T-helper 2 cell treated with Interferon-gamma antibody and Interleukin-4, amounts not matched to agents 5 μg/mL and 100 μg/mL, for 36 hours (primary cell): Measurements from ENCODE around the gene C1QTNF4.
A peak's percentile ranks its signal among the peaks of the same experiment; 100 is the strongest.

Experiments
- DNase-seq: peaks from one replicate; pipeline ENCODE4 v3.0.0; 2021; ENCODE audit warnings: low spot score
- H3K27ac Mint-ChIP-seq: one replicate; pipeline ENCODE4 v1.8.0; 2021; ENCODE audit warnings: mild to moderate bottlenecking, mixed read lengths
- H3K27me3 Mint-ChIP-seq: one replicate; pipeline ENCODE4 v1.8.0; 2021; ENCODE audit warnings: low read depth, mixed read lengths
- H3K36me3 Mint-ChIP-seq: one replicate; pipeline ENCODE4 v1.8.0; 2021; ENCODE audit warnings: low read depth, mixed read lengths
- H3K4me1 Mint-ChIP-seq: one replicate; pipeline ENCODE4 v1.8.0; 2021; ENCODE audit warnings: low read depth, mixed read lengths
- H3K4me3 Mint-ChIP-seq: one replicate; pipeline ENCODE4 v1.8.0; 2022; ENCODE audit warnings: mild to moderate bottlenecking, moderate library complexity, mixed read lengths
- H3K9me3 Mint-ChIP-seq: one replicate; pipeline ENCODE4 v1.8.0; 2021; ENCODE audit warnings: mixed read lengths

C1QTNF4 gene

DNA sequence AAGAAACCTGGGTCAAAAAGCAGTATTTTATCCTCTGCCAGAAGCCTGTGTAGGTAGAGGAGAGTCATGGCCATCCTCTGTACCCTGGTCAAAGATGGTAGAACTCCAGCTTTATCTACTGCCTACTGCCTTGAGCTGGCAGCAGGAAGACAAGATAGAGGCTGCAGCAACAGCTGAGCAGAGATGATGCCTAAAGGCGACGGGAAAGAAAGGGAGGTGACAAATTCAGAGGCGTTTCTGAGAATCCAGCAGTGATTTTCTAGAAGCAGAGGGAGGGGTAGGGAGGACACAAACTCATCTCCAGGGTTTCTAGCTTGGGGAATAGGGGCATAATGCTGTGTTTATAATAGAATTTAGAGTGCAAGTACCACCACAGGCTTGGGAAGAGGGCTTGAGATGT lies 15.5 kb upstream of the C1QTNF4 start:
- Mint-ChIP-seq H3K36me3 (peaks cover 11% of the 10 kb centered on the region), H3K27ac (peak overlapping the region; percentile 62), H3K27me3 (no peaks in the 10 kb centered on the region), H3K4me3 (no peak overlapping the region), H3K4me1 (peaks cover 9% of the 10 kb centered on the region), H3K9me3 (no peaks in the 10 kb centered on the region)
- DNase-seq, result no peak

DNA sequence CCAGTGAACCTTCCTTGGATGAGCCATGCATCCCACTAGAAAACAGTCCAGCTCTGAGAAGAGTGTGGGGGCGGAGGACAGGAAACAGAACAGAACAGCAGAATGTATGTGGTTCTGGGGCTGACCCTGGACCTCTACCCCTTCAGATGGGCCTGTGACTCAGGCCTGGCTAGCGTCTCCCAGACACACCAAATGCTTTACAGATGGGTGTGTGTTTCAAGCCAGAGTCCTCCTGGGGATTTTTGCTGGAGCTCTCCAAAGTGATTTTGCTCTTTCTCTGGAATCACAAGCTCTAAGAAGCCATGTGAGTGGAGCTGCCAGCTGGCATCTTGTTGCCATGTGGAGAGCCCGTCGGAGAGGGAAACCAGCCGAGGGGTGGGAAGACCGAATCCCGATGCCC lies 13.2 kb upstream of the C1QTNF4 start:
- H3K27ac Mint-ChIP-seq, result no peak overlapping the region

DNA sequence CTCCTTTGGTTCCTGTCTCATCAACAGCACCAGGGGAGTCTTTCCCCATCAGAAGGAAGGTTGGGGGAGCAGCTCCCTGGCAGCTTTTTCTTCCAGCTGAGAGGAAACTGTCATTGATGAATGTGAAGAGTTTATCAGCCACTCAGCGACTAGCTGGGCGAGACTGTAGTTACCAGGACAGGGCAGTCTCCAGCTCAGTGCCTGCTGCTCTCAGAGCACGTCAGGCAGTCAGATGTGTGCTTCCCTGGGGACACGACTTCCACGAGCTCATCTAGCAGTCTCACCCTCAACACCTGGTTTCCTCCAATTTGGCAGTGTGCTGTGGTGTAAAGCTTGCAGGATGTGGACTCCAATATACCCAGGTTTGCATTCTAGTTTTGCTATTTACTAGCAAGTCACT lies 12.5 kb upstream of the C1QTNF4 start:
- peaks cover 11% of the 10 kb centered on the region for H3K36me3 Mint-ChIP-seq
- no peak overlapping the region for H3K27ac Mint-ChIP-seq
- H3K9me3 Mint-ChIP-seq, result no peaks in the 10 kb centered on the region
- H3K4me1 Mint-ChIP-seq, result peaks cover 8% of the 10 kb centered on the region
- H3K27me3 Mint-ChIP-seq, result no peaks in the 10 kb centered on the region
- DNase-seq, result no peak
- no peak overlapping the region for H3K4me3 Mint-ChIP-seq

More for the DNA sequence above, 13.2 kb upstream of the C1QTNF4 start:
- Mint-ChIP-seq H3K27me3 (no peaks in the 10 kb centered on the region), H3K9me3 (no peaks in the 10 kb centered on the region), H3K4me3 (no peak overlapping the region), H3K4me1 (peaks cover 9% of the 10 kb centered on the region), H3K36me3 (peaks cover 11% of the 10 kb centered on the region)
- DNase-seq, result no peak

DNA sequence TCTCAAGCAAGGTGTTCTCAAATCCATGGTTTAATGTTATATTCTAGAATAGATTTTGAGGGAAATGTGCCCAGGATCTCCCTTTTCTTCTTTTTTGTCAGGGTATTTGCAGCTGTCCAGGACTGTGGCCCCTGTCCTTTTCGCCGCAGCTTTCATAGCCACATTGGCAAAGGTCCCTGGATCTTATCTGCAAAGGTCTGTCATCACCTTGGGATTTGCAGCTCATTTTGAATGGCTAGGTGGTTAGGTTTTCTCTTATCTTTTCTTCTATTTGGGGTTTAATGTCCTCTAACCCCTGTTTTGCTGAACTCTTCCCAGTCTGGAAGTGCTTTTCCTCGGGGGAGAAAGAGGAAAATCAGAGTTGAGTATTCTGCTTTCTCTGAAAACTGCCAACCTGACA lies 11.7 kb upstream of the C1QTNF4 start:
- H3K9me3 Mint-ChIP-seq, result no peaks in the 10 kb centered on the region
- no peak overlapping the region for H3K27ac Mint-ChIP-seq
- no peak for DNase-seq
- peaks cover 4% of the 10 kb centered on the region for H3K4me1 Mint-ChIP-seq
- peaks cover 7% of the 10 kb centered on the region for H3K36me3 Mint-ChIP-seq
- H3K4me3 Mint-ChIP-seq, result no peak overlapping the region
- H3K27me3 Mint-ChIP-seq, result no peaks in the 10 kb centered on the region

DNA sequence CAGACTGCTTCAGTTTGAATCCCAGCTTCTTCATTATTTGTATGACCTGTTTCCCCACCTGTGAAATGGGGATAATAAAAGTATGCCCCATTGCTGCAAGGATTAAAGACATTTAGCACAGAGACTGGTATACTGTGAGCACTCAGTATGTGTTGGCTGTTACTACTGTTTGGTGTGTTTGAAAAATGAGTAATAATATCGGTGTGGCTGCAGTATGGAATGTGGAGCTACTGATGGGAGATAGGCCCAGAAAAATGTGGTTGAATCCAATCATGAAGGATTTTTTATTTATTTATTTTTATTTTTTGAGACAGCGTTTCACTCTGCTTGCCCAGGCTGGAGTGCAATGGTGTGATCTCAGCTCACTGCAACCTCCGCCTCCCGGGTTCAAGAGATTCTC lies 9.1 kb upstream of the C1QTNF4 start:
- Mint-ChIP-seq H3K4me1 (no peaks in the 10 kb centered on the region), H3K27me3 (no peaks in the 10 kb centered on the region)

DNA sequence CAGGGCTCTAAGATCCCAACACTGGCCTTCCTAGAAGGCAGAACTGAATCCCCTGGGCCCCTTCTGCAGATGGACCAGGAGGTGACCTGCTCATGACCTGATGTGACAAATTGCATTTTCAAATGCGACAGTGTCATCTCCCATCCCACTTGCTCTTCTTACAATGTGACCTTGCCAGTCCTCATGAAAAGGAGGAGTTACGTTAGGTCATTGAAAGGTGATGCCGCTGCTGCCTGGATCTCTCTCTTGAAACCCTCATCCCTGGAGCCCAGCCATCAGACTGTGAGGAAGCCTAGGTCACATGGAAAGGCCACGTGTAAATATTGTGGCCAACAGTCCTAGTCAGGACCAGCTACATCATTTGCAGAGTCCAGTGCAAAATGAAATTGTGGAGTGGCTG lies 5.7 kb upstream of the C1QTNF4 start:
- H3K36me3 Mint-ChIP-seq, result no peaks in the 10 kb centered on the region
- no peak overlapping the region for H3K27ac Mint-ChIP-seq
- peaks cover 9% of the 10 kb centered on the region for H3K27me3 Mint-ChIP-seq
- H3K9me3 Mint-ChIP-seq, result no peaks in the 10 kb centered on the region
- DNase-seq, result no peak
- no peak overlapping the region for H3K4me3 Mint-ChIP-seq
- no peaks in the 10 kb centered on the region for H3K4me1 Mint-ChIP-seq

More for the DNA sequence above, 9.1 kb upstream of the C1QTNF4 start:
- H3K27ac Mint-ChIP-seq, result no peak overlapping the region
- no peaks in the 10 kb centered on the region for H3K9me3 Mint-ChIP-seq
- H3K36me3 Mint-ChIP-seq, result peaks cover 5% of the 10 kb centered on the region
- no peak overlapping the region for H3K4me3 Mint-ChIP-seq
- no peak for DNase-seq

DNA sequence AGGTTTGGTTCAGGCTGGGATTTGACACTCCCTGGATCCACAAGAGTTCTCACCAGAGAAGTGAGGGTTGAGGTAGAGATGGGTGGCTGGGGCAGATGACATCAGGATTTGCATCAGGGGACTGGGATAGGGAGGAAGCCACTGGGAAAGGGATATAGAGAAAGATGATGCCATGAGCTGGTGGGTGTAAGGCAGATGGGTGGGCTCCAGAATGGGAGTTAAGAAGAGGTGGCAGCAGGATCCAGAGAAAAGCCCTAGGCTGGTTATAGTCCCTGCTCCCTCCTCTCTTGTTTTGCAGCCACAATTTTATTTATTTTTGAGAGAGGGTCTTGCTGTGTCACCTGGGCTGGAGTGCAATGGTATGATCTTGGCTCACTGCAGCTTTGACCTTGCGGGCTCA lies 1.8 kb upstream of the C1QTNF4 start:
- Mint-ChIP-seq H3K36me3 (no peaks in the 10 kb centered on the region), H3K9me3 (no peaks in the 10 kb centered on the region), H3K4me3 (no peak overlapping the region)

DNA sequence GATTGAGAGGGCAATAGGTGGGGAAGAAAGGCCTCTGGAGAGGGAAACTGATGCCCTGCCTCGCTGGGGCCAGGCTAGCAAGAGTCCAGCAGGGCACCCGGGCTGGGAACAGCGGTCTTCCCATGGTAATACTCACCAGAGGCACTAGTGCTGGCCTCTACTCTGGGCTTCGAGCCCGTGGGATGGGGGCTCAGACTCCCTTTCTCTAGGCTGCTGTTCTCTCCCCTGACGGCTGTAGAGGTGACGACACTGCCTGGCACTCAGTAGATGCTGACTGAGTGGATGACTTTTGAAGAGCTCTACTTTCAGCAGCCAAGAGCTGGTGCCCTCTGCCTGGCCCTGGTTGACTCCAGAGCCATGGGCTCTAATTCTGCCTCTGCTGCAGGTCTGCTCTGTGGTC lies 818 bp upstream of the C1QTNF4 start:
- Mint-ChIP-seq H3K9me3 (no peaks in the 10 kb centered on the region), H3K27ac (no peak overlapping the region)

More for the DNA sequence above, 1.8 kb upstream of the C1QTNF4 start:
- Mint-ChIP-seq H3K4me1 (peaks cover 8% of the 10 kb centered on the region), H3K27ac (no peak overlapping the region), H3K27me3 (peaks cover 32% of the 10 kb centered on the region)
- no peak for DNase-seq

DNA sequence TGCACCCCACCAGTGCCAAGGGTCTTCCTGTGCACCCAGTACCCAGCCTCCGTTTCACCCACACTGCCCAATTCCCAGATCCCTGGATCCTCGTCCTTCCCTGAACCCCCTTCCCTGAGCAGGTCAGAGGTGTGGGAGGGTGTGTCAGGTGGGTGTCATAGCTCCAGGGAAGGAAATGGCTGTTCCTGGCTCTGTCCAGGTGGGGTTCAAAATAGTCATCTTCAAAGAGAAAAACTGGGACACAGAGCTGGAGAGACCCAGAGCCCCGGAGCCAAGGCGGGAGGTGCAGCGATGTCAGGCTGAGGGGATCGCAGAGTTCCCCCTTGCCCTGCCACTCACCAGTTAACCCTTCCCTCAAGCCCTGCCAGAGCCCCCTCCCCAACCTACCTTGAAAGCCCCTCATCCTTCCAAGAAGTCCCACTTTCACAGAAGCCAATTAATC lies 698 bp downstream of the C1QTNF4 start:
- Mint-ChIP-seq H3K27ac (no peak overlapping the region), H3K36me3 (no peaks in the 10 kb centered on the region), H3K4me3 (no peak overlapping the region), H3K4me1 (peaks cover 8% of the 10 kb centered on the region), H3K9me3 (no peaks in the 10 kb centered on the region), H3K27me3 (peaks cover 32% of the 10 kb centered on the region)
- DNase-seq, result no peak

More for the DNA sequence above, 818 bp upstream of the C1QTNF4 start:
- H3K36me3 Mint-ChIP-seq, result no peaks in the 10 kb centered on the region
- peaks cover 8% of the 10 kb centered on the region for H3K4me1 Mint-ChIP-seq
- H3K4me3 Mint-ChIP-seq, result no peak overlapping the region
- no peak for DNase-seq
- H3K27me3 Mint-ChIP-seq, result peaks cover 32% of the 10 kb centered on the region

DNA sequence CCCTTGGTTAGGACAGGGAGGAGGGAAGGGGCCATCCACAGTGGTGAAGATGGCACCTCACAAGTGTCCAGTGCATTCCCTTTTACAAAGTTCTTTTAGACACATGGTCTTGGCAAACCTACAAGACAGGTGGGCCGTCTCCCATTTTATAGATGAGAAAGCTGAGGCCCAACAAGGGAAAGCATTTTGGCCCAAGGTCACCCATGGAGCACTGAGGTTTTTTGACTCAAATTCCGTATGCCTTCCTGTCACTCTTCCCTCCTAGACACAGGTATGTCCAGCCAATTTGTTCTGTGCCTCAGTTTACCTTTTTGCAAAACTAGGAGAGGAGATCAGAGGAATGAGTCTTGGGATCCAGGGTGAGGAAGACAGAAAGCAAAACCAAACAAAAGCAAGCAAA lies 1.2 kb downstream of the C1QTNF4 start:
- H3K9me3 Mint-ChIP-seq, result no peaks in the 10 kb centered on the region
- no peak overlapping the region for H3K27ac Mint-ChIP-seq
- no peaks in the 10 kb centered on the region for H3K36me3 Mint-ChIP-seq
- H3K4me1 Mint-ChIP-seq, result peaks cover 8% of the 10 kb centered on the region
- no peak for DNase-seq
- H3K4me3 Mint-ChIP-seq, result no peak overlapping the region
- H3K27me3 Mint-ChIP-seq, result peaks cover 32% of the 10 kb centered on the region

DNA sequence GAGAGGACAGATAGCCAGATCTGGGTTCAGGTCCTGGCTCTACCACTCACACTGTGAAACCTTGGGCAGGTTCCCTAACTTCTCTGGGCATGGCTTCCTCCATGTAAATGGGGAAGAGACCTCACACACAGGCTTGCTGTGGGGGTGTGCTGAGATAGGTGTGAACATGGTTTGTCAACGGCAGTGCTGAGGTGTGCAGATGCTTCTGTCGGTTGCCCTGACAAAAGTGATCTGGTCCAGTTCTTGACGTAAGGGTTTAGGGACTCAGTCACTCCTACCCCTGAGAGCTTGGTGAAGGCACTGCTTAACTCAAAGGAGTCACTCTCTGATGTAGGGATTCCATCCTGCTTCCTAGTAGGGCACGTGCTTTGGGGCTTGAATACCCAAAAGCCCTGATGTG lies 2.0 kb downstream of the C1QTNF4 start:
- H3K9me3 Mint-ChIP-seq, result no peaks in the 10 kb centered on the region
- H3K27me3 Mint-ChIP-seq, result peaks cover 32% of the 10 kb centered on the region
- H3K4me1 Mint-ChIP-seq, result peaks cover 8% of the 10 kb centered on the region
- H3K4me3 Mint-ChIP-seq, result no peak overlapping the region
- no peaks in the 10 kb centered on the region for H3K36me3 Mint-ChIP-seq
- no peak overlapping the region for H3K27ac Mint-ChIP-seq
- DNase-seq, result no peak

DNA sequence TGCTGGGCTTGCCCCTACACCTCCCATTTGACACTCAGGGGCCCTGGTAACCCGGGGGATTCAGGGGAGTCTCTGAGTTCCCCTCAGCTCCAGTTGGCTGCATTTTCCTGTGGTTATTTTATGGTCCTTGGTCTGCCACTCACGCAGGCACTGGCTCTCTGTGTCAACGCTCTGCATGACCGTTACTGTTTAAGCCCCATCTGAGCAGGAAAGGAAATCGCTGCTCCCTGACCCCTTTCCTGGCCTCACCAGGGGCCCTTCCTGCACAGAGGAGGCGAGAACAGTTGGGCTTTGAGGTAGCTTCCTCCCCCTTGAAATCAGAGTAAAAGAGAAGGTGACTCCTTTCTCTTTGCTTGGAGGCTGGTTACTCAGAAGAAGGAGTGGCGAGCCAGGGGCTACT lies 2.4 kb downstream of the C1QTNF4 start:
- Mint-ChIP-seq H3K4me1 (peaks cover 8% of the 10 kb centered on the region), H3K4me3 (no peak overlapping the region), H3K36me3 (no peaks in the 10 kb centered on the region), H3K27me3 (peaks cover 32% of the 10 kb centered on the region), H3K9me3 (no peaks in the 10 kb centered on the region), H3K27ac (no peak overlapping the region)
- no peak for DNase-seq

DNA sequence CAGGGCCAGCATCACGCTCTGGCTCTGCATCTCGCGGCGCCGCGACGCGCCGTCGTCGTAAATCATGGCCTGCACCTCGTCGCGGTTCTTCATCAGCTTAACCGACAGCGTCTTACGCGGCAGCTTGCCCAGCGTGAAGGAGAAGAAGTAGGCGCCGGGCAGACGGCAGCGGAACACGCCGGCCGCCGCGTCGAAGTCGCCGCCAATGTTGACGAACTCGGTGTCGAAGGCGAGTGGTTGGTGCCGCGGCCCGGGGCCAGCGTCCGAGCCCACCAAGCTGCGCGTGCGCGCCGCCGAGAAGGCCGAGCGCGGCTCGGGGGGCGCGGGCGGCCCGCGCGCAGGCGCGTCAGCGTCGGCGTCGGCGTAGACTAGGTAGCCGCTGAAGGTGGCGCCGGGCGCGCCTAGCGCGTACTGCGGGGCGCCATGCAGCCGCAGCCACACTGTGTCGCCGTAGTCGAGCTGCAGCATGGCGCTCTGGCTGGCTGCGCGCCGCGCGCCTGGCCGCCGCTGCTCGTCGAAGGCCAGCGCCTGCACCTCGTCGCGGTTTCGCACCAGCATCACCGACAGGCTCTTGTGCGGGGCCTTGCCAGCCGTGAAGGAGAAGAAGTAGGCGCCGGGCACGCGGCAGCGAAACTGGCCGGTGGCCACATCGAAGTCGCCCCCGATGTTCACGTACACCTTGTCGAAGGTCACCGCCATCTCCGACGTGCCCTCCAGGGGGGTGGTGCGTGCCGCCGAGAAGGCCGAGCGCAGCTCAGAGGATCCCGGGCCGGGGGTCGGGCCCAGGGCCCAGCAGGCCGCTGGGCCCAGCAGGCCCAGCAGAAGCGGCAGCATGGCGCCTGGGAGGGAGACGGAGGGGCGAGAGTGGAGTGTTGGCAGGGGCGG lies 4.0 kb downstream of the C1QTNF4 start:
- Mint-ChIP-seq H3K9me3 (no peaks in the 10 kb centered on the region), H3K4me3 (no peak overlapping the region), H3K4me1 (peaks cover 8% of the 10 kb centered on the region), H3K36me3 (peaks cover under 1% of the 10 kb centered on the region), H3K27ac (no peak overlapping the region), H3K27me3 (peaks cover 26% of the 10 kb centered on the region)
- DNase-seq, result no peak

DNA sequence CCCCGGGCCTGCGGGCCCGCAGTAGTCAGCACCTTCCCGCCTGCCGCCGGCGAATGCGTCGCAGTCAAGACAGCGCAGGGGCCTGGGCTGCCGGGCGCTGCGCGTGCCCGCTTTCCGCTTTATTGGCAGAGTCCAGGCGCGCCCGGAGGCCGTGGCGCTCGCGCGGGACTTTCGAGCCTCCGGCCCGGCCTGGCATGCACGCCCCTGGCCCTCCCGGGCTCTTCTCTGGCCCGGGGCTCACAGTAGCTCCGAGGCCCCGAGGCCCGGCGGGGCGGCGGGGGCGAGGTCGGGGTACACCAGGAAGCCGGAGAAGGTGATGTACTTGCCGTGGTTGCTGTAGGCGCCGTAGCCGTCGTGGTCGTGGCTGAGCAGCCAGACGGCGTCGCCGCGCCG lies 4.6 kb downstream of the C1QTNF4 start:
- Mint-ChIP-seq H3K4me1 (peaks cover 8% of the 10 kb centered on the region), H3K27me3 (peaks cover 20% of the 10 kb centered on the region), H3K36me3 (peaks cover 3% of the 10 kb centered on the region), H3K4me3 (no peak overlapping the region), H3K9me3 (no peaks in the 10 kb centered on the region), H3K27ac (no peak overlapping the region)
- DNase-seq, result no peak

DNA sequence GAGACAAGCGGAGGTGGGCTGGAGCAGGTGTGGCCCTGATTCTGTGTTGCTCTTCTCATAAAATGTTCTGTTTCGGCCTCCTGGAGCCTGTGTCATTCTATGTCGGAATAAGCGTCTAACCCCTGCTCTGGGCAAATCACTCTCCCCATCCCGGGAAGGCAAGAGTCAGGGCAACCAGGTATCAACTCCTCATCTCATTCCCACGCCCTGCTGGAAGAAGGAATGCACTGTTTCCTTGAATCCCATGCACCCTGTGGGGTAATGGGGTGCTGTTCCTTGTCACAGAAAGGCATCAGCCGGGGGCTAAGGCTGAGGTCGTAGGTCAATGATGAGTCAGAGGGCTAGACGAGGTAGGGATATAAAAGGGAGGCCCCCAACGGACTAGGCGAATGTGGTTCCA lies 5.1 kb downstream of the C1QTNF4 start:
- no peaks in the 10 kb centered on the region for H3K9me3 Mint-ChIP-seq
- no peak overlapping the region for H3K4me3 Mint-ChIP-seq
- no peak for DNase-seq
- H3K36me3 Mint-ChIP-seq, result peaks cover 6% of the 10 kb centered on the region
- H3K27me3 Mint-ChIP-seq, result peaks cover 16% of the 10 kb centered on the region
- peaks cover 8% of the 10 kb centered on the region for H3K4me1 Mint-ChIP-seq
- no peak overlapping the region for H3K27ac Mint-ChIP-seq
